Pancreas (tissue), 10 donors: Measurements from ENCODE around the gene PRELID3B. TPM values are rescaled to one million over a fixed set of nuclear protein-coding genes. Genes with fewer than 3 reads are reported as not detected.

Experiments used
- ATAC-seq, 4 donors: fragments of 200-7000 bp; cut with Tn5 transposase; one replicate each; pipeline versions ENCODE4 v1.8.0 to v1.9.1; 2020; ENCODE audit warnings: mild to moderate bottlenecking in 4 of 4, moderate library complexity in 4 of 4
- DNase-seq, 6 donors: peaks; one replicate each; pipeline ENCODE4 v3.0.0-alpha.2; 2020
- FAIRE-seq: peaks from 2 replicates; lab custom pipeline; 2012; peaks lifted over from hg19 to GRCh38; lab: Jason Lieb, UNC
- H3K27ac ChIP-seq, 4 donors: fragments of 200-600 bp; sonication (generic); 1 replicate in 3 of 4; 2 replicates in 1 of 4; pipeline versions ENCODE4 v1.5.0 to v1.8.0; 2020
- H3K27me3 ChIP-seq, 4 donors: fragments of 200-600 bp; one replicate each; pipeline ENCODE4 v1.8.0; 2021
- H3K36me3 ChIP-seq, 3 donors: fragments of 200-600 bp; sonication (generic) in 1 of 3; one replicate each; pipeline versions ENCODE4 v1.5.0 to v1.8.0; 2020 to 2021
- H3K4me1 ChIP-seq, 3 donors: fragments of 200-600 bp; one replicate each; pipeline ENCODE4 v1.8.0; 2021
- H3K4me3 ChIP-seq, 4 donors: fragments of 200-600 bp; sonication (generic) in 2 of 4; one replicate each; pipeline versions ENCODE4 v1.5.0 to v1.8.0; 2020 to 2021
- H3K9me3 ChIP-seq, 4 donors: fragments of 200-600 bp; one replicate each; pipeline ENCODE4 v1.8.0; 2021
- WGBS, 2 donors: extraction: QIAGEN DNeasy Blood & Tissue Kit; methylation state at CpG; one replicate each; pipeline ENCODE4 v1.1.7; 2013; 5-methylcytosine and 5-hydroxymethylcytosine counted together
- intact Hi-C, 3 donors: fragments of 100-400 bp; cut with DNase I; formaldehyde crosslinking; loops; one replicate each; pipeline versions ENCODE4 v1.11.1 to v1.14.2; 2022
- polyA plus RNA-seq, 2 donors: library from polyadenylated mRNA; stranded (reverse); fragments of 200-250 nt; gene quantifications; one replicate each; pipeline ENCODE4 v1.2.3, GENCODE V29; 2013
- total RNA-seq, 6 donors: library from RNA; stranded (reverse); fragmentation: NEBNext Ultra II Directional in 4 of 6; extraction: Animal tissue kit (Norgen Biotek cat#: 25700) in 4 of 6; gene quantifications; one replicate each; pipeline versions ENCODE4 v1.2.1 to v1.2.4, GENCODE V29; 2021 to 2023
- TF ChIP-seq, protein P1 (sequence below), 4 donors: fragments of 200-600 bp; sonication (generic) in 3 of 4; IDR thresholded peaks; one replicate each; pipeline versions ENCODE4 v1.5.0 to v1.8.0; 2021; ENCODE audit warnings: antibody characterized with exemption in 4 of 4
- donor health status: healthy with polysubstance abuse.
- donor health status: DM: no; HTN: no; CAD: no; lungs with moderate emphysema.
- donor health status: DM: no; HTN: no; CAD: no.
- donor health status: control.
- donor health status: control.
- donor health status: Bipolar disorder and iron deficiency.
- donor health status: DM: yes; HTN: yes; CAD: no.
- donor health status: DM: no; HTN: no; CAD: no.
- donor health status: DM: no; HTN: no; CAD: no.
- donor health status: DM: yes; HTN: yes; CAD: no.

Gene PRELID3B
- total and polyA plus RNA-seq, 8 donors: 8.4 to 24.9 (median 18.9) TPM

DNA sequence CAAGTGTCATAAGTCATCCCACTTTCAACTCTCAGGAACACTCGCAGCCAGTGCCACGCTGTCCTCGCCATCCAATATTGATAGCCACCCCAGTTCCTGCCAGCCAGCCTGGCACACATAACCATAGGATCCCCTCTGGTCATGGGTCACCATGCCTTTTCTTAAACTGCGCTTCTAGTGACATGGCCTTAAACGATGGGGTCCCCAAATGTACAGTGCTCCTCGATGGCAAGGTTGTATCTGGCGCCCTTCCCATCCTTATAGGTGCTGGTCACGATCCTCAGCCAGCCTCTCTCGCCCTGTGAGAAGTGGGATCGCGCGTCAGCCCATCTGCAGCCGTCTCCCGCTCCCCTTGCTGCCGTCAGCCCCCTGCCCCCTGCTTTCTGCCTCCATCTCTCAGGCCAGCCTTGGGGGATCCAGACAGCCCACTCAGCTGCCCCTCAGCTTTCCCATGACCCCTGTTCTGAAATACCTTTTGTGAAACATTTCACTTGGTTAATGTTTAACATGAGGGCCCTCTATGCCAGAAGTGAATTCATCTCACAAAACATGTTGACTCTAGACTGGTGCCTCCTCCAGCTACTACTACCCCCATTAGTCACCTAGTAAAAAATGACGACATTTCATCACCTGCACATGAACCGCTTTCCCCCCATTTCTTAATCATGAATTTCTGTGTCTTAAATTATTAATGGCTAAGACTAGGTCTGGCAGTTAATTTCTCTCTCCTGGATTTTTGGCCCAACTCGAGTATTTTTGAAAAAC lies 46.9 kb downstream of the PRELID3B start:
- ATAC-seq (peak; percentile 55 to 84 (median 78)), DNase-seq (peak in 1 of 6 donors; percentile 37), FAIRE-seq (no peak)
- Histone ChIP-seq H3K9me3 (no peaks in the 10 kb centered on the region), H3K4me3 (no peak overlapping the region), H3K36me3 (peaks cover 0 to 58% (median 18%) of the 10 kb centered on the region in 3 donors), H3K27ac (peak overlapping the region in 2 of 4 donors; percentile 54 to 57), H3K4me1 (peaks cover 0 to 3% (median 0%) of the 10 kb centered on the region in 3 donors), H3K27me3 (no peaks in the 10 kb centered on the region)
- TF ChIP-seq, protein P1, sequence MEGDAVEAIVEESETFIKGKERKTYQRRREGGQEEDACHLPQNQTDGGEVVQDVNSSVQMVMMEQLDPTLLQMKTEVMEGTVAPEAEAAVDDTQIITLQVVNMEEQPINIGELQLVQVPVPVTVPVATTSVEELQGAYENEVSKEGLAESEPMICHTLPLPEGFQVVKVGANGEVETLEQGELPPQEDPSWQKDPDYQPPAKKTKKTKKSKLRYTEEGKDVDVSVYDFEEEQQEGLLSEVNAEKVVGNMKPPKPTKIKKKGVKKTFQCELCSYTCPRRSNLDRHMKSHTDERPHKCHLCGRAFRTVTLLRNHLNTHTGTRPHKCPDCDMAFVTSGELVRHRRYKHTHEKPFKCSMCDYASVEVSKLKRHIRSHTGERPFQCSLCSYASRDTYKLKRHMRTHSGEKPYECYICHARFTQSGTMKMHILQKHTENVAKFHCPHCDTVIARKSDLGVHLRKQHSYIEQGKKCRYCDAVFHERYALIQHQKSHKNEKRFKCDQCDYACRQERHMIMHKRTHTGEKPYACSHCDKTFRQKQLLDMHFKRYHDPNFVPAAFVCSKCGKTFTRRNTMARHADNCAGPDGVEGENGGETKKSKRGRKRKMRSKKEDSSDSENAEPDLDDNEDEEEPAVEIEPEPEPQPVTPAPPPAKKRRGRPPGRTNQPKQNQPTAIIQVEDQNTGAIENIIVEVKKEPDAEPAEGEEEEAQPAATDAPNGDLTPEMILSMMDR (IDR thresholded peaks at IDR 0.05): no peak
- intact Hi-C loops: no loop called here
- 60 to 66% methylated on average over 18 of the region's 18 CpGs for WGBS, 2 donors

DNA sequence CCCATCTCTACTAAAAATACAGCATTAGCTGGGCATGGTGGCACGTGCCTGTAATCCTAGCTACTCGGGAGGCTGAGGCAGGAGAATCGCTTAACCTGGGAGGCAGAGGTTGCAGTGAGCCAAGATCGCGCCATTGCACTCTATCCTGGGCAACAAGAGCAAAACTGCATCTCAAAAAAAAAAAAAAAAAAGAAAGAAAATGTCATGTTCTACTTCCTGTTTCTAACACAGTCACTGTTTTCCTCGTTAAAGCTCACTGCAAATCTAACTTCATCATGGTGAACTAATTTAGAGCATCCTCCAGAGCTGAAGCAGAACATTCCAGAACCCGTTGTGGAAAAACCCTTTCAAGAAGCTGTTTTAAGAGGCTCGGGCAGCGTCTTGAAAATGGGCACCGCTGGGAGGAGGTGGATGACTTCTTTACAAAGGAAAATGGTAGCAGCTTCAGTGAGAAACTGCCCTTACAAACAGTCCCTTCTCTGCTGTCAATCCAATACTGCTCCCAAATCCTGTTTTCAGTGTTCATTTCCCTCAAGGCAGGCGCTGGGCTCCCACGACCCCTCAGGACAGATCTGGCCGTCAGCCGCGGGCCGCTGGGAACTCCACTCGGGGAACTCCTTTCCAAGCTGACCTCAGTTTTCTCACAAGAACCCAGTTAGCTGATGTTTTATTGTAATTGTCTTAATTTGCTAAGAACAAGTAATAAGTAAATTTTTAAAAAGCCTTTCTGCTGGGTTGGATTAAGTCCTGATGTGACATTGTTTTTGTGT lies 48.0 kb downstream of the PRELID3B start:
- ATAC-seq (no peak), DNase-seq (peak in 1 of 6 donors; percentile 47), FAIRE-seq (no peak)
- H3K4me1 ChIP-seq: peaks cover 0 to 3% (median 0%) of the 10 kb centered on the region in 3 donors
- no peak overlapping the region for H3K27ac ChIP-seq
- TF ChIP-seq, protein P1 (IDR thresholded peaks at IDR 0.05): no peak
- peaks cover 0 to 67% (median 22%) of the 10 kb centered on the region in 3 donors for H3K36me3 ChIP-seq
- intact Hi-C loops: no loop called here
- no peaks in the 10 kb centered on the region for H3K27me3 ChIP-seq
- 85 to 87% methylated on average over 17 of the region's 17 CpGs for WGBS, 2 donors
- no peaks in the 10 kb centered on the region for H3K9me3 ChIP-seq
- H3K4me3 ChIP-seq: no peak overlapping the region

DNA sequence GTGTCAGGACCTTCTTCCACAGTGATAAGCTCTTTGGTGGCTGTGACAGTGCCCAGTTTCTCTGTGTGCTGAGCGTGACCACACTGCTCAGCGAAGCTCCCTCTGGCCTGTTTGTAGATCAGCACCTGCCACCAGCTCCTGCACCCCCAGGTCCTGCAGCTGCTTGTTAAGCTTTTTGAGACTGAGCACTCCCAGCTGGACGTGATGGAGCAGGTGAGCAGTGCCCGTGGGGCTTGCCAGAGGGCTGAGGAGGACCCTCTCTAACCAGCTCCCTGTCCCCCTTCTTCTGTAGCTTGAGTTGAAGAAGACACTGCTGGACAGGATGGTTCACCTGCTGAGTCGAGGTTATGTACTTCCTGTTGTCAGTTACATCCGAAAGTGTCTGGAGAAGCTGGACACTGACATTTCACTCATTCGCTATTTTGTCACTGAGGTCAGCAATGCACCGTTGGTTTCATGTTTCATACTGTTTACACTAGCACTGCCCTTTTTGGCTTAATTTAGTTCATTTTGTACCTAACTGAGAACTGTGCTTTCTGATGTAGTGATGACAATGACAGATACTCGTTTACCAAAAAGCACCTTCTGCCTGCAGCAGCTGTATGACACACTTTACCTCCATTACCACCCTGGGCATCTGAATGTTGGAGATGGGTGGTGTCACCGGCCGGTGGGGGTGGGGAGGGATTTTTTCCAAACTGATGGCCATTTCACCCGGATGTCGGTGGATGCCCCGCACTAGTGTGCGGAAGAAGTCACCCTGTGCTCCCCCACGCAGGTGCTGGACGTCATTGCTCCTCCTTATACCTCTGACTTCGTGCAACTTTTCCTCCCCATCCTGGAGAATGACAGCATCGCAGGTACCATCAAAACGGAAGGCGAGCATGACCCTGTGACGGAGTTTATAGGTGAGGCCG lies 49.0 kb downstream of the PRELID3B start:
- peak in 2 of 4 donors; percentile 7 to 38 for ATAC-seq
- peak in 3 of 6 donors; percentile 6 to 44 (median 10) for DNase-seq
- peaks cover 0 to 76% (median 31%) of the 10 kb centered on the region in 3 donors for H3K36me3 ChIP-seq
- no peak for FAIRE-seq
- H3K27ac ChIP-seq: no peak overlapping the region
- TF ChIP-seq, protein P1 (IDR thresholded peaks at IDR 0.05): no peak
- no peaks in the 10 kb centered on the region for H3K27me3 ChIP-seq
- H3K4me3 ChIP-seq: no peak overlapping the region
- H3K9me3 ChIP-seq: no peaks in the 10 kb centered on the region
- 86 to 87% methylated on average over 23 of the region's 23 CpGs for WGBS, 2 donors
- intact Hi-C loops: no loop called here
- H3K4me1 ChIP-seq: peaks cover 0 to 3% (median 0%) of the 10 kb centered on the region in 3 donors

DNA sequence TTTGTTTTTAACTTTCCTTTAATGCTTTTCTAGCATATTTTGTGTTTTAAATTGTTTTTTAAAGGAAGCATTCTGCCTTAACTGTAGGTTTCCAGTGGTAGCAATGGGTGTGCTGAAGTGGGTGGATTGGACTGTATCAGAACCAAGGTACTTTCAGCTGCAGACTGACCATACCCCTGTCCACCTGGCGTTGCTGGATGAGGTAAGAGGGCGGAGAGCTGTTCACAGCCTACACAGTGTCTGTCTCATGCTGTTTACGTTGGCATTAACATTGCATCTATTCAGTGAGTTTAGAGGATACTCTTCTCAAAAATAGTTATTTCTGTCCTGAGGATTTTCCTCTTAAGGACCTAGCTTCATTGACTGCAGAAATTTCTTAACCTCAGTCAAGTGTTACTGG lies 49.7 kb downstream of the PRELID3B start:
- Histone ChIP-seq H3K36me3 (peaks cover 0 to 80% (median 34%) of the 10 kb centered on the region in 3 donors), H3K4me3 (no peak overlapping the region), H3K4me1 (peaks cover 0 to 3% (median 0%) of the 10 kb centered on the region in 3 donors), H3K27me3 (no peaks in the 10 kb centered on the region), H3K9me3 (no peaks in the 10 kb centered on the region), H3K27ac (no peak overlapping the region)
- WGBS, 2 donors: 85 to 93% methylated on average over 3 of the region's 3 CpGs
- TF ChIP-seq, protein P1 (IDR thresholded peaks at IDR 0.05): no peak
- no peak for FAIRE-seq
- no peak for ATAC-seq
- DNase-seq: peak in 2 of 6 donors; percentile 2 to 3
- intact Hi-C loops: no loop called here
